Measurements from ENCODE around the gene ARMC9. TPM values are rescaled to one million over a fixed set of nuclear protein-coding genes. Genes with fewer than 3 reads are reported as not detected.

The ARMC9 gene
- total RNA-seq, 4 donors from 2014 or later: 11.5 to 59.5 (median 14.4) TPM

GRCh38 chr2:231170055-231170454, 28.4 kb upstream of the ARMC9 start:
- Histone ChIP-seq H3K27me3 (no peaks in the 10 kb centered on the region), H3K36me3 (peaks cover 0 to 62% (median 13%) of the 10 kb centered on the region in 4 donors), H3K9me3 (no peaks in the 10 kb centered on the region), H3K4me3 (no peak overlapping the region), H3K4me1 (no peaks in the 10 kb centered on the region), H3K27ac (no peak overlapping the region)
- intact Hi-C loops (cut with DNase I; ENCODE audit: low total_unique reads) (no loop called here), in situ Hi-C loops (cut with MboI; ENCODE audit: low pct_ligation_motif_present in 1 of 4, low pct_unique_long_range_greater_than_20kb in 1 of 4, low sequenced_read_pairs in 3 of 4) (no loop called here)
- TF ChIP-seq POLR2A (IDR thresholded peaks at IDR 0.05): no peak
- TF ChIP-seq POLR2AphosphoS5 (IDR thresholded peaks at IDR 0.05): no peak
- TF ChIP-seq EP300 (IDR thresholded peaks at IDR 0.05; ENCODE audit: low read depth): no peak
- DNase-seq: no peak
- 73 to 75% methylated on average over 1 of the region's 1 CpG for WGBS, 2 donors (ENCODE audit: low coverage in 1 of 2)

GRCh38 chr2:231172025-231172424, 26.4 kb upstream of the ARMC9 start:
- 93 to 100% methylated on average over 3 of the region's 3 CpGs for WGBS, 2 donors (ENCODE audit: low coverage in 1 of 2)

GRCh38 chr2:231174211-231174651, 24.2 kb upstream of the ARMC9 start:
- in situ Hi-C loops (cut with MboI; ENCODE audit: low pct_ligation_motif_present in 1 of 4, low pct_unique_long_range_greater_than_20kb in 1 of 4, low sequenced_read_pairs in 3 of 4): no loop called here
- no peak for DNase-seq
- H3K4me1 ChIP-seq: peaks cover 0 to 10% (median 0%) of the 10 kb centered on the region in 4 donors
- H3K27me3 ChIP-seq: no peaks in the 10 kb centered on the region
- no peak overlapping the region for H3K4me3 ChIP-seq
- intact Hi-C loops (cut with DNase I; ENCODE audit: low total_unique reads): no loop called here
- no peak for TF ChIP-seq POLR2AphosphoS5 (IDR thresholded peaks at IDR 0.05)
- TF ChIP-seq POLR2A (IDR thresholded peaks at IDR 0.05): no peak
- TF ChIP-seq, protein P1, sequence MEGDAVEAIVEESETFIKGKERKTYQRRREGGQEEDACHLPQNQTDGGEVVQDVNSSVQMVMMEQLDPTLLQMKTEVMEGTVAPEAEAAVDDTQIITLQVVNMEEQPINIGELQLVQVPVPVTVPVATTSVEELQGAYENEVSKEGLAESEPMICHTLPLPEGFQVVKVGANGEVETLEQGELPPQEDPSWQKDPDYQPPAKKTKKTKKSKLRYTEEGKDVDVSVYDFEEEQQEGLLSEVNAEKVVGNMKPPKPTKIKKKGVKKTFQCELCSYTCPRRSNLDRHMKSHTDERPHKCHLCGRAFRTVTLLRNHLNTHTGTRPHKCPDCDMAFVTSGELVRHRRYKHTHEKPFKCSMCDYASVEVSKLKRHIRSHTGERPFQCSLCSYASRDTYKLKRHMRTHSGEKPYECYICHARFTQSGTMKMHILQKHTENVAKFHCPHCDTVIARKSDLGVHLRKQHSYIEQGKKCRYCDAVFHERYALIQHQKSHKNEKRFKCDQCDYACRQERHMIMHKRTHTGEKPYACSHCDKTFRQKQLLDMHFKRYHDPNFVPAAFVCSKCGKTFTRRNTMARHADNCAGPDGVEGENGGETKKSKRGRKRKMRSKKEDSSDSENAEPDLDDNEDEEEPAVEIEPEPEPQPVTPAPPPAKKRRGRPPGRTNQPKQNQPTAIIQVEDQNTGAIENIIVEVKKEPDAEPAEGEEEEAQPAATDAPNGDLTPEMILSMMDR (IDR thresholded peaks at IDR 0.05): no peak
- TF ChIP-seq EP300 (IDR thresholded peaks at IDR 0.05; ENCODE audit: low read depth): no peak
- H3K36me3 ChIP-seq: peaks cover 0 to 23% (median 6%) of the 10 kb centered on the region in 4 donors
- 54 to 62% methylated on average over 2 of the region's 2 CpGs for WGBS, 2 donors (ENCODE audit: low coverage in 1 of 2)
- no peaks in the 10 kb centered on the region for H3K9me3 ChIP-seq
- H3K27ac ChIP-seq: no peak overlapping the region

More at GRCh38 chr2:231172025-231172424, 26.4 kb upstream of the ARMC9 start:
- intact Hi-C loops (cut with DNase I; ENCODE audit: low total_unique reads) (no loop called here), in situ Hi-C loops (cut with MboI; ENCODE audit: low pct_ligation_motif_present in 1 of 4, low pct_unique_long_range_greater_than_20kb in 1 of 4, low sequenced_read_pairs in 3 of 4) (no loop called here)
- no peak for TF ChIP-seq EP300 (IDR thresholded peaks at IDR 0.05; ENCODE audit: low read depth)
- TF ChIP-seq POLR2AphosphoS5 (IDR thresholded peaks at IDR 0.05): no peak
- TF ChIP-seq, protein P1 (IDR thresholded peaks at IDR 0.05): no peak
- TF ChIP-seq POLR2A (IDR thresholded peaks at IDR 0.05): no peak
- Histone ChIP-seq H3K27ac (no peak overlapping the region), H3K36me3 (peaks cover 0 to 43% (median 6%) of the 10 kb centered on the region in 4 donors), H3K9me3 (no peaks in the 10 kb centered on the region), H3K27me3 (no peaks in the 10 kb centered on the region), H3K4me3 (no peak overlapping the region), H3K4me1 (peaks cover 0 to 2% (median 0%) of the 10 kb centered on the region in 4 donors)
- no peak for DNase-seq

DNA sequence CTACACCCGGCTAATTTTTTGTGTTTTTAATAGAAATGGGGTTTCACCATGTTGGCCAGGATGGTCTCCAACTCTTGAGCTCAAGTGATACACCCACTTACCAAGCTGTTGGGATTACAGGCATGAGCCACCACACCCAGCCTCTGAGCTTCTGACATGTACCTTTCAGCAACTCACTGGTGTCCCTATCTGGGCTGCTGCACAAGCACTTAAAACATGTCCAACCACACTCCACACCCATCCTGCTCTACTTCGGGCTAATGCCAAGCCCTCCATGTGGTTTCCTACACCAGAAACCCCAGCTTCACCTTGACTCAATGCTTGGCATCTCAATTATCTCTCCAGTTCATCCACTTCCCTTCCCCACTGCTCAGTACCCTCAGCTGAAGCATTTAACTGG, 22.4 kb upstream of the ARMC9 start:
- no peak overlapping the region for H3K4me3 ChIP-seq
- intact Hi-C loops (cut with DNase I; ENCODE audit: low total_unique reads): no loop called here
- in situ Hi-C loops (cut with MboI; ENCODE audit: low pct_ligation_motif_present in 1 of 4, low pct_unique_long_range_greater_than_20kb in 1 of 4, low sequenced_read_pairs in 3 of 4): no loop called here
- no peak for DNase-seq
- no peaks in the 10 kb centered on the region for H3K9me3 ChIP-seq
- TF ChIP-seq, protein P1 (IDR thresholded peaks at IDR 0.05): no peak
- TF ChIP-seq POLR2A (IDR thresholded peaks at IDR 0.05): no peak
- TF ChIP-seq EP300 (IDR thresholded peaks at IDR 0.05; ENCODE audit: low read depth): no peak
- no peak for TF ChIP-seq POLR2AphosphoS5 (IDR thresholded peaks at IDR 0.05)
- no peaks in the 10 kb centered on the region for H3K27me3 ChIP-seq
- WGBS, 2 donors (ENCODE audit: low coverage in 1 of 2): 76 to 80% methylated on average over 1 to 2 of the region's 2 CpGs
- H3K36me3 ChIP-seq: peaks cover 0 to 17% (median 4%) of the 10 kb centered on the region in 4 donors
- no peak overlapping the region for H3K27ac ChIP-seq
- H3K4me1 ChIP-seq: peaks cover 0 to 10% (median 0%) of the 10 kb centered on the region in 4 donors
